K562 (cell line): Measurements from ENCODE around the gene SNAI1. TPM values are rescaled to one million over a fixed set of nuclear protein-coding genes. Genes with fewer than 3 reads are reported as not detected.

Experiments used
- CLOCK ChIP-seq: fragments of 250-450 bp; sonication (Bioruptor Pico); IDR thresholded peaks from 2 replicates; pipeline ENCODE4 v1.4.0; 2020; ENCODE audit warnings: mild to moderate bottlenecking, moderate library complexity, borderline replicate concordance
- DDX20 ChIP-seq: fragments of 450-650 bp; IDR thresholded peaks from 2 replicates; pipeline ENCODE4 v1.6.1; 2016; ENCODE audit warnings: missing genetic modification characterization, low read depth, mild to moderate bottlenecking, missing compliant biosample characterization, moderate library complexity
- DIDO1 ChIP-seq: fragments of 450-650 bp; IDR thresholded peaks from 2 replicates; pipeline ENCODE4 v1.6.1; 2016; ENCODE audit warnings: low read depth, missing biosample characterization, missing genetic modification characterization
- DMBX1 ChIP-seq: fragments of 250-450 bp; sonication (Bioruptor Pico); IDR thresholded peaks from 2 replicates; pipeline ENCODE4 v1.8.0; 2022; ENCODE audit warnings: inconsistent platforms, mild to moderate bottlenecking, moderate library complexity, borderline replicate concordance
- JUND ChIP-seq, 2 experiments: IDR thresholded peaks; 2 replicates in 1 of 2; 3 replicates in 1 of 2; pipeline ENCODE4 v1.6.1; 2011; ENCODE audit warnings: borderline replicate concordance in 2 of 2, low read depth in 2 of 2, low read length in 2 of 2, improper control_type of control experiment in 1 of 2, missing biosample characterization in 1 of 2, missing genetic modification characterization in 1 of 2, missing genetic modification reagents in 1 of 2
- KDM4B ChIP-seq, 2 experiments: fragments of 450-650 bp in 1 of 2; sonication (generic) in 1 of 2; IDR thresholded peaks; 2 replicates each; pipeline ENCODE4 v1.6.1; 2016 to 2017; ENCODE audit warnings: borderline replicate concordance in 2 of 2, antibody characterized with exemption in 1 of 2, low read depth in 1 of 2, mild to moderate bottlenecking in 1 of 2
- KLF6 ChIP-seq: fragments of 250-450 bp; sonication (Bioruptor Pico); IDR thresholded peaks from 2 replicates; pipeline ENCODE4 v1.4.0; 2020; ENCODE audit warnings: mild to moderate bottlenecking, moderate library complexity, borderline replicate concordance
- LEF1 ChIP-seq: fragments of 450-650 bp; IDR thresholded peaks from 2 replicates; pipeline ENCODE4 v1.6.1; 2016; ENCODE audit warnings: mild to moderate bottlenecking
- MCM5 ChIP-seq: fragments of 450-650 bp; IDR thresholded peaks from 2 replicates; pipeline ENCODE4 v1.6.1; 2016; ENCODE audit warnings: low read depth
- NFYB ChIP-seq: IDR thresholded peaks from 2 replicates; pipeline ENCODE4 v1.6.1; 2011; ENCODE audit warnings: mild to moderate bottlenecking, moderate library complexity; ENCODE audit not compliant: insufficient read length; ENCODE audit errors: extremely low read depth
- NR1H2 ChIP-seq: sonication (generic); formaldehyde crosslinking; IDR thresholded peaks from 2 replicates; pipeline ENCODE4 v1.4.0; 2020; ENCODE audit warnings: mild to moderate bottlenecking, missing genetic modification reagents
- RNF219 ChIP-seq: fragments of 250-450 bp; sonication (Bioruptor Pico); IDR thresholded peaks from 2 replicates; pipeline ENCODE4 v1.5.0; 2022; ENCODE audit warnings: mild to moderate bottlenecking
- RUNX1 ChIP-seq: sonication (generic); IDR thresholded peaks from 2 replicates; pipeline ENCODE4 v1.6.1; 2016; ENCODE audit warnings: antibody characterized with exemption, low read depth
- SREBF1 ChIP-seq: fragments of 150-350 bp; IDR thresholded peaks from 2 replicates; pipeline ENCODE4 v1.6.1; 2014; ENCODE audit warnings: antibody characterized with exemption, low read depth, low read length, borderline replicate concordance
- ZBTB7A ChIP-seq: IDR thresholded peaks from 2 replicates; pipeline ENCODE4 v1.6.1; 2011; ENCODE audit warnings: low read depth, mild to moderate bottlenecking, low read length, moderate library complexity, borderline replicate concordance; ENCODE audit not compliant: control insufficient read depth
- ZFPM2 ChIP-seq: fragments of 250-450 bp; sonication (Bioruptor Pico); IDR thresholded peaks from 2 replicates; pipeline ENCODE4 v1.5.1; 2022; ENCODE audit warnings: mild to moderate bottlenecking
- ZNF134 ChIP-seq: fragments of 250-450 bp; sonication (Bioruptor Pico); conservative IDR thresholded peaks from 2 replicates; pipeline ENCODE4 v1.4.0; 2020
- ZNF140 ChIP-seq: fragments of 250-450 bp; sonication (Bioruptor Pico); IDR thresholded peaks from 2 replicates; pipeline ENCODE4 v1.8.0; 2021; ENCODE audit warnings: moderate library complexity, mild to moderate bottlenecking, inconsistent platforms
- ZSCAN29 ChIP-seq: fragments of 450-650 bp; IDR thresholded peaks from 2 replicates; pipeline ENCODE4 v1.6.1; 2017
- polyA plus RNA-seq, 8 experiments: library from polyadenylated mRNA; depleted of rRNA in 4 of 8; stranded (reverse) in 5 of 8; unstranded in 3 of 8; fragments of >200 nt; fragmentation: Nextera tagmentation in 2 of 8; fragmentation: Illumina TruSeq in 1 of 8; extraction: Ambion mirVana in 2 of 8; extraction: Trizol in 1 of 8; gene quantifications; 2 replicates each; pipeline versions ENCODE4 v1.2.1 to v1.2.3, GENCODE V29; 2011 to 2014; ENCODE audit warnings: inconsistent platforms in 1 of 8, missing spikeins in 1 of 8
- total RNA-seq, 7 experiments: library from RNA; depleted of rRNA in 6 of 7; stranded (reverse); fragments of >200 nt in 6 of 7; fragmentation: Illumina TruSeq in 2 of 7; extraction: Trizol in 2 of 7; gene quantifications; 2 replicates each; pipeline versions ENCODE4 v1.2.1 to v1.2.3, GENCODE V29; 2011 to 2021; ENCODE audit warnings: low replicate concordance in 1 of 7

Gene SNAI1
- total and polyA plus RNA-seq, 9 of the 15 experiments (the other 6 are each of a cell fraction or from before 2014, with no cell fraction given), result 0.32 to 11.6 (median 2.0) TPM

GRCh38 chr20:49989234-49990065 is 6.7 kb downstream of the SNAI1 start (continued):
- TF ChIP-seq RNF219 (CRISPR knock-in tag), result no peak
- no peak for TF ChIP-seq NR1H2 (CRISPR knock-in tag)
- TF ChIP-seq CLOCK, result no peak
- TF ChIP-seq RUNX1, result no peak
- no peak for TF ChIP-seq DDX20
- TF ChIP-seq DIDO1 (tag), result no peak
- TF ChIP-seq SREBF1, result no peak
- no peak for TF ChIP-seq ZFPM2
- TF ChIP-seq ZNF134, result 0 out of 2 replicates have a peak, but pooled peaks have one; percentile 17
- TF ChIP-seq NFYB, result no peak
- TF ChIP-seq ZNF140 (CRISPR knock-in tag), result no peak
- no peak for TF ChIP-seq KDM4B (IDR thresholded peaks at IDR 0.05; ENCODE audit: borderline replicate concordance in 2 of 2, low read depth in 1 of 2)
- TF ChIP-seq ZSCAN29, result no peak
- TF ChIP-seq DMBX1 (CRISPR knock-in tag), result peak; percentile 42; the same call in 1 of the 2 replicates
- no peak for TF ChIP-seq KLF6 (CRISPR knock-in tag)
- peak; percentile 59; the same call in 1 of the 2 replicates for TF ChIP-seq JUND (IDR thresholded peaks at IDR 0.05; ENCODE audit: borderline replicate concordance, low read depth, low read length)
- peak; percentile 57; the same call in 2 of the 3 replicates for TF ChIP-seq JUND (tag; IDR thresholded peaks at IDR 0.05; ENCODE audit: borderline replicate concordance, low read depth, low read length)
- no peak for TF ChIP-seq MCM5
- TF ChIP-seq LEF1, result peak; percentile 43; the same call in 1 of the 2 replicates
- TF ChIP-seq ZBTB7A, result peak; percentile 58; the same call in 1 of the 2 replicates
